Measurements from ENCODE around the gene ZEB1.

ZEB1 gene

DNA sequence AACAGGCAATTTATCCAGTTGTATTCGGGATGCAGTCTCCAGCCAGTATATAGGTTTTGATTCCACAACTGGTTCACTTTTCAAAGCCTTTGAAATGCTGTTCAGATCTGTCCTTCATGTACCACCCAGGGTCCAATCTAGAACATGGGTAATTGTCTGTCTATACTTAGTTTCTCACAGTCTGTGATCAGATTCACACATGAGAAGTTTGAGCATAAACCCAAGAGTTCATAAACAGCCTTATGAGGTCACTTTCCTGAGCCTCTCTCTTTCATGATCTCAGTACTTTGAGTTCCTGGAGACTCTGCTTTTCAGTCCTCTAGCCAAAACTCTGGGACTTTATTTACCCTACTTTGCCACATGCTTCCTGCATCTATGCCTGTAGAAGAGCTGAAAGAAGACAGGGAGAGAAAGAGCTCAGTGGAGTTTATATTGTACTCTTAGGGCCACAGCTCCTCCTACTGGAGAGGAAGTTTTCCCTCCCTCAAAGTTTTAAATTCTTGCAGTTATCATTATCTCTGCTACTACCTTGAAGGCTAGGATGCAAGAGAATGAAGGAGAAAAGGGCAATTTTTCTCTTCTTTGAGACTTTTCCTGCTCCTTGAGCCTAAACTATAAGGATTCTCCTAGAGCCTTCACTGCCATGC lies 172.0 kb downstream of the ZEB1 start:
- no peak for DNase-seq (ENCODE audit: low spot score)
- TF ChIP-seq, protein P1, sequence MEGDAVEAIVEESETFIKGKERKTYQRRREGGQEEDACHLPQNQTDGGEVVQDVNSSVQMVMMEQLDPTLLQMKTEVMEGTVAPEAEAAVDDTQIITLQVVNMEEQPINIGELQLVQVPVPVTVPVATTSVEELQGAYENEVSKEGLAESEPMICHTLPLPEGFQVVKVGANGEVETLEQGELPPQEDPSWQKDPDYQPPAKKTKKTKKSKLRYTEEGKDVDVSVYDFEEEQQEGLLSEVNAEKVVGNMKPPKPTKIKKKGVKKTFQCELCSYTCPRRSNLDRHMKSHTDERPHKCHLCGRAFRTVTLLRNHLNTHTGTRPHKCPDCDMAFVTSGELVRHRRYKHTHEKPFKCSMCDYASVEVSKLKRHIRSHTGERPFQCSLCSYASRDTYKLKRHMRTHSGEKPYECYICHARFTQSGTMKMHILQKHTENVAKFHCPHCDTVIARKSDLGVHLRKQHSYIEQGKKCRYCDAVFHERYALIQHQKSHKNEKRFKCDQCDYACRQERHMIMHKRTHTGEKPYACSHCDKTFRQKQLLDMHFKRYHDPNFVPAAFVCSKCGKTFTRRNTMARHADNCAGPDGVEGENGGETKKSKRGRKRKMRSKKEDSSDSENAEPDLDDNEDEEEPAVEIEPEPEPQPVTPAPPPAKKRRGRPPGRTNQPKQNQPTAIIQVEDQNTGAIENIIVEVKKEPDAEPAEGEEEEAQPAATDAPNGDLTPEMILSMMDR (IDR thresholded peaks at IDR 0.05; ENCODE audit: borderline replicate concordance, control extremely low read depth, extremely low read depth, insufficient read depth, missing control alignments): no peak
- in situ Hi-C loops (cut with MboI; ENCODE audit: low sequenced_read_pairs, unreplicated experiment): loop anchor here (25.0 kb wide), 1 partner anchor 704 kb away; no protein-coding TSS in a partner anchor

DNA sequence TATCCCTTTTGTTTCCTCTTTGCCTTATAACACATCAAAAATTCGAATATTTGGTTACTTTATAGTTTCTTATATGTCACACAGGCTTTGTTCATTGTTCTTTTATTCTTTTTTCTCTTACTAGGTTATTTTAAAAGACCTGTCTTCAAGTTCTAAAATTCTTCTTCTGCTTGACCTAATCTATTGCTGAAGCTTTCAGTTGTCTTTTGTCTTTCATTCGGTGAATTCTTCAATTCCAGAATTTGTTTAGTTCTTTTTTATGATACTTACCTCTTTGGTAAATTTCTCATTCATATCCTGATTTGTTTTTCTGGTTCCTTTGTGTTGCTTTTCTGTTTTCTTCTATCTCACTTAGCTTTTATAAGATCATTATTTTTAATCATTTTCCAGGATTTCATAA lies 188.4 kb downstream of the ZEB1 start:
- TF ChIP-seq, protein P1 (IDR thresholded peaks at IDR 0.05; ENCODE audit: borderline replicate concordance, control extremely low read depth, extremely low read depth, insufficient read depth, missing control alignments): no peak
- no peak for DNase-seq (ENCODE audit: low spot score)
- in situ Hi-C loops (cut with MboI; ENCODE audit: low sequenced_read_pairs, unreplicated experiment): no loop called here

DNA sequence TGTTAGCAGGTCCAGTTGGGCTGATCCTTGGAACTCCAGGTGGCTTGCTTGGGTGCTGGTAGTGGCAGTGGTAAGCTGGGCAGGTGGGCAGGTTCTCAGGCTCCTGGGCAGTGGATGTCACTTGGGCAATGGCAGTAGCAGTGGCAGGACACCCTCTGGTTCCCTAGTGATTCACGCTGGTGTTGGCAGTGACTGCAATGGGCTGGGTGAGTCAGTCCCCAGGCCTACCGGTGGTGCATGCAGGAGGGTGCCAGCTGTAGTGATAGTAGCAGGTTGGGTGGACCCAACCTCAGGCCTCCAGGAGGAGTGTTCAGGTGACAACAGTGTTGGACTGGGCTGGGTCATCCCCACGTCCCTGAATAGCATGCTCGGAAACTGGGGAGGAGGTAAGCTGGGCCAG lies 189.2 kb downstream of the ZEB1 start:
- no peak for DNase-seq (ENCODE audit: low spot score)
- in situ Hi-C loops (cut with MboI; ENCODE audit: low sequenced_read_pairs, unreplicated experiment): no loop called here
- TF ChIP-seq, protein P1 (IDR thresholded peaks at IDR 0.05; ENCODE audit: borderline replicate concordance, control extremely low read depth, extremely low read depth, insufficient read depth, missing control alignments): no peak

DNA sequence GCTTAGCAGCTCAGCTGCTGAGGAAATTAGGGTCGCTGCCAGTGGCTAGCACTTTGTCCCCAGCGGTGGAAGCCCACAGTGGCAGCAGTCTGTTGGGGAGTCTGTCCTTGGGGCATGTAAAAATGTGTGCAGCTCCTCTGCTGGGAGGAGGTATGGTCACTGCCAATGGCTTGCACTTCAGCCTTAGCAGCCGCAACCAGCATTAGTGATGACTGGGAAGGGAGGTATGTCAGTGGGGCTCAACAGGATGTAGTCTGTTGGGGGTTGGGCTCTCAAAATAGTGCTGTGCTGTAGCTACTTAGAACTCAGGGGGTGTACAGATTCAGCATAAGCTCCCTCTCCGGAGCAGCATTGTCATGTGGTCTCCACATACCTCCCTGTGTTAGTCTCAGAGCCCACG lies 189.9 kb downstream of the ZEB1 start:
- TF ChIP-seq, protein P1 (IDR thresholded peaks at IDR 0.05; ENCODE audit: borderline replicate concordance, control extremely low read depth, extremely low read depth, insufficient read depth, missing control alignments): no peak
- no peak for DNase-seq (ENCODE audit: low spot score)
- in situ Hi-C loops (cut with MboI; ENCODE audit: low sequenced_read_pairs, unreplicated experiment): no loop called here

DNA sequence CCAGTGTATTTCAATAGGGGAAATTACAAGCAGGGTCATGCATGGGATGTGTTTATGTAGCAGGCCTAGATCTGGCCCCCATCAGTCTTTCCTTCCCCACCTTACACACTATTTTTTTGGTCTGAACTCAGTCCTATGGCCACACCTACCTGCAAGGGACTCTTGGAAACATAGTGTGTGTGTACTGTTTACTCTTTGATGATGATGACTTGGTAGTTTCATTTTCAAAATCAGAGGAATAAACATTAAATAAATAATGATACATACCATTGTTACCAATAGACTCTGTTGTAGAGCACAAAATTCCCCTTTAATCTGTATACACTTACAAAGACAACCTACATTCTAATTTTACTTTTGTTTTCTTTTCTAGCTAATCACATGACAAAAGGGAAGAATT lies 191.0 kb downstream of the ZEB1 start:
- in situ Hi-C loops (cut with MboI; ENCODE audit: low sequenced_read_pairs, unreplicated experiment): no loop called here
- DNase-seq (ENCODE audit: low spot score): no peak
- TF ChIP-seq, protein P1 (IDR thresholded peaks at IDR 0.05; ENCODE audit: borderline replicate concordance, control extremely low read depth, extremely low read depth, insufficient read depth, missing control alignments): no peak

DNA sequence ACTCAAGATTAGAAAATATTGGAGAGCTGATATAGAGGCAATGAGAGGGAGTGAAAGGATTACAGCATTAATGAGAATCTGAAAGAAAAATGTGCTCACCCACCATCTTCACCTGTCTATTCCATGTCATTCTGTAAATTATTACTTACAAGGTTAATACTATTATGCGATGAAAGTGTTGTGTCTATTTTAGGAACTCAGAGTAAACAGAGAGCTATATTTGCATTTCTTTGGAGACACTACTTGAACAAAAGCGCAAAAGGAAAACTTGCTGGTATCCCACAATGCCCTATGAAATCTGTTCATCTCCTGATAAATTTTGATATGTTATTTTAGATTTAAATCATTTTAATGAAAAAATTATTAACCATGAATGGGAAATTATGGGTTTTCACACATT lies 196.1 kb downstream of the ZEB1 start:
- no peak for DNase-seq (ENCODE audit: low spot score)
- in situ Hi-C loops (cut with MboI; ENCODE audit: low sequenced_read_pairs, unreplicated experiment): no loop called here
- TF ChIP-seq, protein P1 (IDR thresholded peaks at IDR 0.05; ENCODE audit: borderline replicate concordance, control extremely low read depth, extremely low read depth, insufficient read depth, missing control alignments): no peak
